Keratinocyte (primary cell): ENCODE data around the gene SEC23A. TPM values are rescaled to one million over a fixed set of nuclear protein-coding genes. Genes with fewer than 3 reads are reported as not detected.

Experiments
- DNase-seq: peaks from one replicate; pipeline ENCODE4 v3.0.0-alpha.2; 2011; ENCODE audit warnings: low read depth, missing footprints, low spot score
- FAIRE-seq: peaks from 2 replicates; lab custom pipeline; 2011; peaks lifted over from hg19 to GRCh38; lab: Jason Lieb, UNC
- H2AFZ ChIP-seq: 2 replicates; pipeline ENCODE4 v1.6.0; 2012; ENCODE audit warnings: low read length, control low read depth, inconsistent platforms; ENCODE audit not compliant: control insufficient read depth
- H3K27ac ChIP-seq: 2 replicates; pipeline ENCODE4 v1.5.1; 2011; ENCODE audit warnings: low read length; ENCODE audit not compliant: control insufficient read depth, insufficient read depth
- H3K27me3 ChIP-seq: 3 replicates; pipeline ENCODE4 v1.6.0; 2011; ENCODE audit warnings: low read length; ENCODE audit not compliant: control insufficient read depth, insufficient read depth; ENCODE audit errors: extremely low read depth
- H3K36me3 ChIP-seq, 2 experiments: 2 replicates in 1 of 2; 3 replicates in 1 of 2; pipeline ENCODE4 v1.5.1; 2011; ENCODE audit warnings: low read length in 2 of 2, mild to moderate bottlenecking in 1 of 2; ENCODE audit not compliant: control insufficient read depth in 2 of 2, insufficient read depth in 2 of 2; ENCODE audit errors: extremely low read depth in 1 of 2
- H3K4me1 ChIP-seq: 3 replicates; pipeline ENCODE4 v1.5.1; 2011; ENCODE audit warnings: low read length; ENCODE audit not compliant: control insufficient read depth, insufficient read depth; ENCODE audit errors: extremely low read depth
- H3K4me2 ChIP-seq: 3 replicates; pipeline ENCODE4 v1.6.0; 2011; ENCODE audit warnings: low read depth, low read length; ENCODE audit not compliant: control insufficient read depth, insufficient read depth; ENCODE audit errors: extremely low read depth
- H3K4me3 ChIP-seq, 3 experiments: fragments of 200-600 bp in 1 of 3; sonication (generic) in 1 of 3; 2 replicates in 2 of 3; 3 replicates in 1 of 3; pipeline ENCODE4 v1.5.1; 2011 to 2016; ENCODE audit warnings: low read length in 3 of 3, mild to moderate bottlenecking in 3 of 3, control low read depth in 2 of 3, inconsistent platforms in 1 of 3, low read depth in 1 of 3, mixed read lengths in 1 of 3, mixed run types in 1 of 3, moderate library complexity in 1 of 3; ENCODE audit not compliant: control insufficient read depth in 2 of 3, insufficient read depth in 2 of 3; ENCODE audit errors: extremely low read depth in 1 of 3
- H3K79me2 ChIP-seq: 2 replicates; pipeline ENCODE4 v1.6.0; 2012; ENCODE audit warnings: low read length; ENCODE audit not compliant: control insufficient read depth, insufficient read depth
- H3K9ac ChIP-seq: 3 replicates; pipeline ENCODE4 v1.6.0; 2011; ENCODE audit warnings: low read length; ENCODE audit not compliant: control insufficient read depth, insufficient read depth; ENCODE audit errors: extremely low read depth
- H3K9me1 ChIP-seq: 3 replicates; pipeline ENCODE4 v1.6.0; 2011; ENCODE audit warnings: low read length; ENCODE audit not compliant: control insufficient read depth, insufficient read depth; ENCODE audit errors: extremely low read depth
- H3K9me3 ChIP-seq: 2 replicates; pipeline ENCODE4 v1.5.1; 2012; ENCODE audit warnings: low read depth, low read length; ENCODE audit not compliant: control insufficient read depth
- H4K20me1 ChIP-seq: 3 replicates; pipeline ENCODE4 v1.6.0; 2011; ENCODE audit warnings: low read length; ENCODE audit not compliant: control insufficient read depth, insufficient read depth; ENCODE audit errors: extremely low read depth
- CTCF ChIP-seq, 3 experiments: IDR thresholded peaks in 1 of 3; conservative IDR thresholded peaks in 1 of 3; optimal IDR thresholded peaks in 1 of 3; 2 replicates in 2 of 3; 3 replicates in 1 of 3; pipeline versions ENCODE3 to v1.5.1; 2011; ENCODE audit warnings: low read length in 3 of 3, mild to moderate bottlenecking in 3 of 3, moderate library complexity in 2 of 3, control low read depth in 1 of 3, inconsistent platforms in 1 of 3; ENCODE audit not compliant: insufficient read depth in 2 of 3; ENCODE audit errors: extremely low read depth in 1 of 3
- EZH2 ChIP-seq: IDR thresholded peaks from one replicate; pipeline ENCODE4 v1.6.1; 2012; ENCODE audit warnings: inconsistent platforms, mild to moderate bottlenecking, low read length, moderate library complexity
- dilution Hi-C: fragments of 300-500 bp; cut with MboI; formaldehyde crosslinking; loops from one replicate; pipeline ENCODE4 v1.7.0; 2020; ENCODE audit warnings: low sequenced_read_pairs; ENCODE audit not compliant: extremely low pct_ligation_motif_present
- polyA plus RNA-seq, 5 experiments: library from polyadenylated mRNA; depleted of rRNA in 3 of 5; stranded (reverse) in 3 of 5; stranded (forward) in 1 of 5; unstranded in 1 of 5; fragments of >200 nt; gene quantifications; 1 replicate in 1 of 5; 2 replicates in 3 of 5; 3 replicates in 1 of 5; pipeline versions ENCODE4 v1.2.1 to v1.2.3, GENCODE V29; 2011 to 2012; ENCODE audit warnings: missing spikeins in 2 of 5, low read depth in 1 of 5, low replicate concordance in 1 of 5

The SEC23A gene
- polyA plus RNA-seq, 1 donor (not counting 4 experiments of a cell fraction or from before 2014, with no cell fraction given), result 79.6 TPM

GRCh38 chr14:39113685-39114072, 10.6 kb upstream of the SEC23A start:
- Histone ChIP-seq H3K79me2 (peaks cover 17% of the 10 kb centered on the region), H3K4me2 (peak overlapping the region; percentile 99), H3K9me1 (no peaks in the 10 kb centered on the region), H3K4me1 (peaks cover 12% of the 10 kb centered on the region), H3K27ac (peak overlapping the region; percentile 77), H3K27me3 (no peaks in the 10 kb centered on the region), H4K20me1 (no peaks in the 10 kb centered on the region), H2AFZ (peak overlapping the region; percentile 99), H3K36me3 (peaks cover 0 to 7% of the 10 kb centered on the region in 2 experiments), H3K9ac (peak overlapping the region; percentile 86), H3K4me3 (peak overlapping the region; percentile 84 to 99 (median 99)), H3K9me3 (no peaks in the 10 kb centered on the region)
- TF ChIP-seq CTCF (optimal IDR thresholded peaks at IDR 0.05 in 1 of 3, IDR thresholded peaks at IDR 0.05 in 1 of 3, conservative IDR thresholded peaks at IDR 0.05 in 1 of 3; ENCODE audit: extremely low read depth in 1 of 3, insufficient read depth in 2 of 3, low read length in 3 of 3) (no peak), EZH2 (no peak)
- FAIRE-seq, result no peak
- no peak for DNase-seq
- dilution Hi-C loops, result no loop called here

GRCh38 chr14:39109893-39110715, 7.1 kb upstream of the SEC23A start:
- Histone ChIP-seq H4K20me1 (no peaks in the 10 kb centered on the region), H3K27ac (no peak overlapping the region), H3K4me1 (peaks cover 10% of the 10 kb centered on the region), H3K9me1 (no peaks in the 10 kb centered on the region), H3K4me3 (no peak overlapping the region), H3K4me2 (no peak overlapping the region), H3K79me2 (peaks cover 10% of the 10 kb centered on the region), H3K27me3 (no peaks in the 10 kb centered on the region), H2AFZ (no peak overlapping the region), H3K9ac (no peak overlapping the region), H3K9me3 (no peaks in the 10 kb centered on the region), H3K36me3 (no peaks in the 10 kb centered on the region)
- FAIRE-seq (no peak), DNase-seq (no peak)
- dilution Hi-C loops, result no loop called here
- TF ChIP-seq EZH2 (no peak), CTCF (optimal IDR thresholded peaks at IDR 0.05 in 1 of 3, IDR thresholded peaks at IDR 0.05 in 1 of 3, conservative IDR thresholded peaks at IDR 0.05 in 1 of 3; ENCODE audit: extremely low read depth in 1 of 3, insufficient read depth in 2 of 3, low read length in 3 of 3) (no peak)
